Keratinocyte (primary cell): Measurements from ENCODE around the gene CTF1. TPM values are rescaled to one million over a fixed set of nuclear protein-coding genes. Genes with fewer than 3 reads are reported as not detected.

Experiments used
- DNase-seq: peaks from one replicate; pipeline ENCODE4 v3.0.0-alpha.2; 2011; ENCODE audit warnings: low read depth, missing footprints, low spot score
- FAIRE-seq: peaks from 2 replicates; lab custom pipeline; 2011; peaks lifted over from hg19 to GRCh38; lab: Jason Lieb, UNC
- H2AFZ ChIP-seq: 2 replicates; pipeline ENCODE4 v1.6.0; 2012; ENCODE audit warnings: low read length, control low read depth, inconsistent platforms; ENCODE audit not compliant: control insufficient read depth
- H3K27ac ChIP-seq: 2 replicates; pipeline ENCODE4 v1.5.1; 2011; ENCODE audit warnings: low read length; ENCODE audit not compliant: control insufficient read depth, insufficient read depth
- H3K27me3 ChIP-seq: 3 replicates; pipeline ENCODE4 v1.6.0; 2011; ENCODE audit warnings: low read length; ENCODE audit not compliant: control insufficient read depth, insufficient read depth; ENCODE audit errors: extremely low read depth
- H3K36me3 ChIP-seq, 2 experiments: 2 replicates in 1 of 2; 3 replicates in 1 of 2; pipeline ENCODE4 v1.5.1; 2011; ENCODE audit warnings: low read length in 2 of 2, mild to moderate bottlenecking in 1 of 2; ENCODE audit not compliant: control insufficient read depth in 2 of 2, insufficient read depth in 2 of 2; ENCODE audit errors: extremely low read depth in 1 of 2
- H3K4me1 ChIP-seq: 3 replicates; pipeline ENCODE4 v1.5.1; 2011; ENCODE audit warnings: low read length; ENCODE audit not compliant: control insufficient read depth, insufficient read depth; ENCODE audit errors: extremely low read depth
- H3K4me2 ChIP-seq: 3 replicates; pipeline ENCODE4 v1.6.0; 2011; ENCODE audit warnings: low read depth, low read length; ENCODE audit not compliant: control insufficient read depth, insufficient read depth; ENCODE audit errors: extremely low read depth
- H3K4me3 ChIP-seq, 3 experiments: fragments of 200-600 bp in 1 of 3; sonication (generic) in 1 of 3; 2 replicates in 2 of 3; 3 replicates in 1 of 3; pipeline ENCODE4 v1.5.1; 2011 to 2016; ENCODE audit warnings: low read length in 3 of 3, mild to moderate bottlenecking in 3 of 3, control low read depth in 2 of 3, inconsistent platforms in 1 of 3, low read depth in 1 of 3, mixed read lengths in 1 of 3, mixed run types in 1 of 3, moderate library complexity in 1 of 3; ENCODE audit not compliant: control insufficient read depth in 2 of 3, insufficient read depth in 2 of 3; ENCODE audit errors: extremely low read depth in 1 of 3
- H3K79me2 ChIP-seq: 2 replicates; pipeline ENCODE4 v1.6.0; 2012; ENCODE audit warnings: low read length; ENCODE audit not compliant: control insufficient read depth, insufficient read depth
- H3K9ac ChIP-seq: 3 replicates; pipeline ENCODE4 v1.6.0; 2011; ENCODE audit warnings: low read length; ENCODE audit not compliant: control insufficient read depth, insufficient read depth; ENCODE audit errors: extremely low read depth
- H3K9me1 ChIP-seq: 3 replicates; pipeline ENCODE4 v1.6.0; 2011; ENCODE audit warnings: low read length; ENCODE audit not compliant: control insufficient read depth, insufficient read depth; ENCODE audit errors: extremely low read depth
- H3K9me3 ChIP-seq: 2 replicates; pipeline ENCODE4 v1.5.1; 2012; ENCODE audit warnings: low read depth, low read length; ENCODE audit not compliant: control insufficient read depth
- H4K20me1 ChIP-seq: 3 replicates; pipeline ENCODE4 v1.6.0; 2011; ENCODE audit warnings: low read length; ENCODE audit not compliant: control insufficient read depth, insufficient read depth; ENCODE audit errors: extremely low read depth
- EZH2 ChIP-seq: IDR thresholded peaks from one replicate; pipeline ENCODE4 v1.6.1; 2012; ENCODE audit warnings: inconsistent platforms, mild to moderate bottlenecking, low read length, moderate library complexity
- dilution Hi-C: fragments of 300-500 bp; cut with MboI; formaldehyde crosslinking; loops from one replicate; pipeline ENCODE4 v1.7.0; 2020; ENCODE audit warnings: low sequenced_read_pairs; ENCODE audit not compliant: extremely low pct_ligation_motif_present
- polyA plus RNA-seq, 5 experiments: library from polyadenylated mRNA; depleted of rRNA in 3 of 5; stranded (reverse) in 3 of 5; stranded (forward) in 1 of 5; unstranded in 1 of 5; fragments of >200 nt; gene quantifications; 1 replicate in 1 of 5; 2 replicates in 3 of 5; 3 replicates in 1 of 5; pipeline versions ENCODE4 v1.2.1 to v1.2.3, GENCODE V29; 2011 to 2012; ENCODE audit warnings: missing spikeins in 2 of 5, low read depth in 1 of 5, low replicate concordance in 1 of 5
- TF ChIP-seq, protein P1 (sequence below), 3 experiments: IDR thresholded peaks in 1 of 3; conservative IDR thresholded peaks in 1 of 3; optimal IDR thresholded peaks in 1 of 3; 2 replicates in 2 of 3; 3 replicates in 1 of 3; pipeline versions ENCODE3 to v1.5.1; 2011; ENCODE audit warnings: low read length in 3 of 3, mild to moderate bottlenecking in 3 of 3, moderate library complexity in 2 of 3, control low read depth in 1 of 3, inconsistent platforms in 1 of 3; ENCODE audit not compliant: insufficient read depth in 2 of 3; ENCODE audit errors: extremely low read depth in 1 of 3

The CTF1 gene
- polyA plus RNA-seq, 1 donor (not counting 4 experiments of a cell fraction or from before 2014, with no cell fraction given) = 2.1 TPM

DNA sequence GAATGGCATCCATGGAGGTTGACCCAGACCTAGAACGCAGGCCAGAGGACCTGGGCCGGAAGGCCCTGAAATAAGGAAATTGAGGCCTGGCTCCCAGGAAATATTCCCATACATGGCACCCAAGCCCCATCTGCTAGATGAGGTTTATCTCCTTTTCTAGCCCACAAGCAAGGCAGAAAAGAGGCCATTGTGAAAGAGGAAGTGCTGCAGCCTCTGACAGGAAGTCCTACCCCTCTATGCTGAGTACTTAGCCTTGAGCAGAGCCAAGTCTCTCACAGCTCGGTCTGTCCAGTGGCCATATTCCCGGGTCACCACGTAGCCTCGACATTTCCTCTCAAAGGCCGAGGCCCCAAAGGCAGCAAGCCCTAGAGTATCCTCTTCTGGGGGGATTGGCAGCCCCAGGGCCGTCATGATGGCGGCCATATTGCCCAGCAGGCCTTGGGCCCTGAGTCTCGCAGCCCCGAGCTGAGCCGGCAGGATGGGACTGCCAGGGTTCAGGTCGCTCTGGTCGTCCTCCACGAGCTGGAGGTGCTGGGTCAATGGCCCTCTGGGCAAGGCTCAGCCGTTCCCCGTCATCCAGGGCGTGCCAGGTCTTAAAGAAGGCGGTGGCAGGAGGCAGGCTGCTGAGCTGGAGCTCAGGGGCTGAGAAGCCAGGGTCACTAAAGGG is 7.8 kb downstream of the CTF1 start:
- Histone ChIP-seq H3K4me1 (peaks cover 9% of the 10 kb centered on the region), H3K79me2 (no peaks in the 10 kb centered on the region), H3K9me1 (no peaks in the 10 kb centered on the region), H3K36me3 (no peaks in the 10 kb centered on the region), H3K4me2 (no peak overlapping the region), H3K9ac (no peak overlapping the region), H3K27ac (no peak overlapping the region), H3K27me3 (no peaks in the 10 kb centered on the region), H4K20me1 (no peaks in the 10 kb centered on the region), H3K4me3 (no peak overlapping the region), H2AFZ (peak overlapping the region; percentile 36), H3K9me3 (no peaks in the 10 kb centered on the region)
- TF ChIP-seq, protein P1, sequence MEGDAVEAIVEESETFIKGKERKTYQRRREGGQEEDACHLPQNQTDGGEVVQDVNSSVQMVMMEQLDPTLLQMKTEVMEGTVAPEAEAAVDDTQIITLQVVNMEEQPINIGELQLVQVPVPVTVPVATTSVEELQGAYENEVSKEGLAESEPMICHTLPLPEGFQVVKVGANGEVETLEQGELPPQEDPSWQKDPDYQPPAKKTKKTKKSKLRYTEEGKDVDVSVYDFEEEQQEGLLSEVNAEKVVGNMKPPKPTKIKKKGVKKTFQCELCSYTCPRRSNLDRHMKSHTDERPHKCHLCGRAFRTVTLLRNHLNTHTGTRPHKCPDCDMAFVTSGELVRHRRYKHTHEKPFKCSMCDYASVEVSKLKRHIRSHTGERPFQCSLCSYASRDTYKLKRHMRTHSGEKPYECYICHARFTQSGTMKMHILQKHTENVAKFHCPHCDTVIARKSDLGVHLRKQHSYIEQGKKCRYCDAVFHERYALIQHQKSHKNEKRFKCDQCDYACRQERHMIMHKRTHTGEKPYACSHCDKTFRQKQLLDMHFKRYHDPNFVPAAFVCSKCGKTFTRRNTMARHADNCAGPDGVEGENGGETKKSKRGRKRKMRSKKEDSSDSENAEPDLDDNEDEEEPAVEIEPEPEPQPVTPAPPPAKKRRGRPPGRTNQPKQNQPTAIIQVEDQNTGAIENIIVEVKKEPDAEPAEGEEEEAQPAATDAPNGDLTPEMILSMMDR (optimal IDR thresholded peaks at IDR 0.05 in 1 of 3, IDR thresholded peaks at IDR 0.05 in 1 of 3, conservative IDR thresholded peaks at IDR 0.05 in 1 of 3; ENCODE audit: extremely low read depth in 1 of 3, insufficient read depth in 2 of 3, low read length in 3 of 3) = no peak
- TF ChIP-seq EZH2 = no peak
- FAIRE-seq (no peak), DNase-seq (no peak)
- dilution Hi-C loops = no loop called here

DNA sequence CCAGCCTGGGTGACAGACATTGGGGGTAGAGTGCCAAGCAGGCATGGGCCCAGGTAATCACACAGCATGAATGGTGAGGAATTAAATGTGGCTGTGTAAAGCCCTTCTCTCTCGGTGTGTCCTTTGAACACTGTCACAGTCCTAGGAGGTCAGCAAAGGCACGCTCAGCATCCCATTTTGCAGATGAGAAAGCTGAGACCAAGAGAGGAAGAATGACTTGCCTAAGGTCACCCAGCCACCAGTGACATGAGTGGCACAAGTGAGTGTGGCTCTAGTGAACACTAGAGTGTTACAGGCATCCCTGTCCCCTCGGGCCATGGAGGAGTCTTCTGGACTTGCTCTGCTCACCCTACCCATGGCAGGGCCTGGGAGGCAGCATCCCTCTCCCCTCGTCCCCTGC is 10.7 kb downstream of the CTF1 start:
- H3K4me2 ChIP-seq = no peak overlapping the region
- H3K9ac ChIP-seq = no peak overlapping the region
- no peaks in the 10 kb centered on the region for H3K79me2 ChIP-seq
- H4K20me1 ChIP-seq = no peaks in the 10 kb centered on the region
- H2AFZ ChIP-seq = no peak overlapping the region
- no peaks in the 10 kb centered on the region for H3K36me3 ChIP-seq
- FAIRE-seq (no peak), DNase-seq (no peak)
- H3K27ac ChIP-seq = no peak overlapping the region
- H3K4me1 ChIP-seq = peaks cover 18% of the 10 kb centered on the region
- no peak overlapping the region for H3K4me3 ChIP-seq
- TF ChIP-seq, protein P1 (optimal IDR thresholded peaks at IDR 0.05 in 1 of 3, IDR thresholded peaks at IDR 0.05 in 1 of 3, conservative IDR thresholded peaks at IDR 0.05 in 1 of 3; ENCODE audit: extremely low read depth in 1 of 3, insufficient read depth in 2 of 3, low read length in 3 of 3) = no peak
- TF ChIP-seq EZH2 = no peak
- no peaks in the 10 kb centered on the region for H3K9me3 ChIP-seq
- no peaks in the 10 kb centered on the region for H3K27me3 ChIP-seq
- H3K9me1 ChIP-seq = no peaks in the 10 kb centered on the region
- dilution Hi-C loops = no loop called here
